ENCODE results near the gene AVPR1B. TPM values are rescaled to one million over a fixed set of nuclear protein-coding genes. Genes with fewer than 3 reads are reported as not detected.
A peak's percentile ranks its signal among the peaks of the same experiment; 100 is the strongest.

Gene AVPR1B
- total RNA-seq, 4 donors from 2014 or later, result not detected

- ATAC-seq (ENCODE audit: low FRiP score), result peak; percentile 39
Measured at GRCh38 chr1:206075786-206076755, 41.1 kb downstream of the AVPR1B start.

GRCh38 chr1:206074839-206075238, 42.3 kb downstream of the AVPR1B start:
- DNase-seq (ENCODE audit: low spot score), result no peak
- no peak for TF ChIP-seq CTCF (IDR thresholded peaks at IDR 0.05)
- no peak for ATAC-seq (ENCODE audit: low FRiP score)

More at GRCh38 chr1:206075786-206076755, 41.1 kb downstream of the AVPR1B start:
- DNase-seq (ENCODE audit: low spot score), result no peak
- TF ChIP-seq CTCF (IDR thresholded peaks at IDR 0.05), result no peak

GRCh38 chr1:206070627-206071304, 46.4 kb downstream of the AVPR1B start:
- DNase-seq (ENCODE audit: low spot score), result no peak
- no peak for TF ChIP-seq CTCF (IDR thresholded peaks at IDR 0.05)
- no peak for ATAC-seq (ENCODE audit: low FRiP score)

GRCh38 chr1:206068314-206068713, 48.9 kb downstream of the AVPR1B start:
- TF ChIP-seq CTCF (IDR thresholded peaks at IDR 0.05), result no peak
- DNase-seq (ENCODE audit: low spot score) (no peak), ATAC-seq (ENCODE audit: low FRiP score) (no peak)

- ATAC-seq (ENCODE audit: low FRiP score) (peak; percentile 93), DNase-seq (ENCODE audit: low spot score) (no peak)
- TF ChIP-seq CTCF (IDR thresholded peaks at IDR 0.05), result no peak
Measured at GRCh38 chr1:206067486-206068227, 49.5 kb downstream of the AVPR1B start.

GRCh38 chr1:206066479-206067171, 50.6 kb downstream of the AVPR1B start:
- no peak for TF ChIP-seq CTCF (IDR thresholded peaks at IDR 0.05)
- ATAC-seq (ENCODE audit: low FRiP score) (no peak), DNase-seq (ENCODE audit: low spot score) (no peak)

Measured in omental fat pad (tissue), 4 donors.